ENCODE results near the gene RAD51B.

The RAD51B gene

GRCh38 chr14:68569970-68570409 is 750.4 kb downstream of the RAD51B start:
- TF ChIP-seq Cebpa-rat (IDR thresholded peaks at IDR 0.05), result no peak
- Histone ChIP-seq H3K9ac (no peak overlapping the region), H3K4me1 (peaks cover 40% of the 10 kb centered on the region), H3K27ac (peak overlapping the region; percentile 10; the same call in 1 of the 2 replicates), H3K4me2 (no peak overlapping the region), H4K20me1 (no peaks in the 10 kb centered on the region), H3K27me3 (no peaks in the 10 kb centered on the region), H3K4me3 (no peak overlapping the region), H3K9me3 (peaks cover 26% of the 10 kb centered on the region), H3K36me3 (0 out of 2 replicates have a peak, but pooled peaks cover 4% of the 10 kb centered on the region)

- H3K4me3 ChIP-seq, result no peak overlapping the region
- no peak overlapping the region for H3K9ac ChIP-seq
- 0 out of 2 replicates have a peak, but pooled peaks cover 4% of the 10 kb centered on the region for H3K36me3 ChIP-seq
- H3K27ac ChIP-seq, result no peak overlapping the region
- no peaks in the 10 kb centered on the region for H4K20me1 ChIP-seq
- TF ChIP-seq Cebpa-rat (IDR thresholded peaks at IDR 0.05), result no peak
- H3K4me1 ChIP-seq, result peaks cover 36% of the 10 kb centered on the region
- no peak overlapping the region for H3K4me2 ChIP-seq
- peaks cover 26% of the 10 kb centered on the region for H3K9me3 ChIP-seq
- H3K27me3 ChIP-seq, result no peaks in the 10 kb centered on the region
These were observed 751.6 kb downstream of the RAD51B start for GRCh38 chr14:68571114-68571591.

GRCh38 chr14:68571928-68572525 is 752.4 kb downstream of the RAD51B start:
- Histone ChIP-seq H3K4me1 (peaks cover 30% of the 10 kb centered on the region), H4K20me1 (no peaks in the 10 kb centered on the region), H3K9me3 (peaks cover 29% of the 10 kb centered on the region), H3K27ac (no peak overlapping the region), H3K27me3 (no peaks in the 10 kb centered on the region), H3K36me3 (0 out of 2 replicates have a peak, but pooled peaks cover 4% of the 10 kb centered on the region), H3K4me3 (no peak overlapping the region), H3K4me2 (no peak overlapping the region), H3K9ac (no peak overlapping the region)
- TF ChIP-seq Cebpa-rat (IDR thresholded peaks at IDR 0.05), result no peak

- H3K36me3 ChIP-seq, result no peaks in the 10 kb centered on the region
- H3K9me3 ChIP-seq, result peaks cover 29% of the 10 kb centered on the region
- H3K27ac ChIP-seq, result no peak overlapping the region
- H3K27me3 ChIP-seq, result no peaks in the 10 kb centered on the region
- no peak overlapping the region for H3K4me2 ChIP-seq
- H3K4me1 ChIP-seq, result peaks cover 30% of the 10 kb centered on the region
- no peak overlapping the region for H3K4me3 ChIP-seq
- no peak for TF ChIP-seq Cebpa-rat (IDR thresholded peaks at IDR 0.05)
- H4K20me1 ChIP-seq, result no peaks in the 10 kb centered on the region
- H3K9ac ChIP-seq, result no peak overlapping the region
These were observed 753.5 kb downstream of the RAD51B start for GRCh38 chr14:68573126-68573525.

GRCh38 chr14:68573722-68574121 is 754.1 kb downstream of the RAD51B start:
- H3K4me3 ChIP-seq, result no peak overlapping the region
- H3K27me3 ChIP-seq, result no peaks in the 10 kb centered on the region
- H4K20me1 ChIP-seq, result no peaks in the 10 kb centered on the region
- H3K27ac ChIP-seq, result no peak overlapping the region
- no peak overlapping the region for H3K9ac ChIP-seq
- peaks cover 26% of the 10 kb centered on the region for H3K4me1 ChIP-seq
- H3K4me2 ChIP-seq, result no peak overlapping the region
- H3K36me3 ChIP-seq, result no peaks in the 10 kb centered on the region
- TF ChIP-seq Cebpa-rat (IDR thresholded peaks at IDR 0.05), result no peak
- peaks cover 23% of the 10 kb centered on the region; the same call in 1 of the 2 replicates for H3K9me3 ChIP-seq

GRCh38 chr14:68574461-68574860 is 754.9 kb downstream of the RAD51B start:
- Histone ChIP-seq H3K4me3 (no peak overlapping the region), H3K9ac (no peak overlapping the region), H3K4me2 (peak overlapping the region; percentile 9; the same call in 1 of the 2 replicates), H3K27ac (no peak overlapping the region), H3K9me3 (peaks cover 22% of the 10 kb centered on the region; the same call in 1 of the 2 replicates), H3K36me3 (no peaks in the 10 kb centered on the region), H3K4me1 (peaks cover 19% of the 10 kb centered on the region), H4K20me1 (no peaks in the 10 kb centered on the region), H3K27me3 (no peaks in the 10 kb centered on the region)
- TF ChIP-seq Cebpa-rat (IDR thresholded peaks at IDR 0.05), result no peak

GRCh38 chr14:68574906-68575305 is 755.3 kb downstream of the RAD51B start:
- Histone ChIP-seq H3K4me2 (peak overlapping the region; percentile 9; the same call in 1 of the 2 replicates), H3K27me3 (no peaks in the 10 kb centered on the region), H3K9me3 (peaks cover 22% of the 10 kb centered on the region; the same call in 1 of the 2 replicates), H3K36me3 (no peaks in the 10 kb centered on the region), H3K27ac (no peak overlapping the region), H4K20me1 (no peaks in the 10 kb centered on the region), H3K4me1 (peaks cover 16% of the 10 kb centered on the region), H3K9ac (no peak overlapping the region), H3K4me3 (no peak overlapping the region)
- TF ChIP-seq Cebpa-rat (IDR thresholded peaks at IDR 0.05), result no peak

GRCh38 chr14:68575426-68575825 is 755.8 kb downstream of the RAD51B start:
- H3K9ac ChIP-seq, result no peak overlapping the region

GRCh38 chr14:68576031-68576430 is 756.5 kb downstream of the RAD51B start:
- no peak overlapping the region for H3K9ac ChIP-seq

More at GRCh38 chr14:68575426-68575825, 755.8 kb downstream of the RAD51B start:
- H4K20me1 ChIP-seq, result no peaks in the 10 kb centered on the region
- H3K36me3 ChIP-seq, result no peaks in the 10 kb centered on the region
- no peaks in the 10 kb centered on the region for H3K27me3 ChIP-seq
- peaks cover 22% of the 10 kb centered on the region; the same call in 1 of the 2 replicates for H3K9me3 ChIP-seq
- peaks cover 16% of the 10 kb centered on the region for H3K4me1 ChIP-seq
- no peak overlapping the region for H3K4me3 ChIP-seq
- TF ChIP-seq Cebpa-rat (IDR thresholded peaks at IDR 0.05), result no peak
- H3K27ac ChIP-seq, result no peak overlapping the region
- no peak overlapping the region for H3K4me2 ChIP-seq

More at GRCh38 chr14:68576031-68576430, 756.5 kb downstream of the RAD51B start:
- peak overlapping the region; percentile 30; the same call in 1 of the 2 replicates for H3K4me2 ChIP-seq
- H3K9me3 ChIP-seq, result peaks cover 20% of the 10 kb centered on the region; the same call in 1 of the 2 replicates
- no peak overlapping the region for H3K4me3 ChIP-seq
- no peaks in the 10 kb centered on the region for H3K36me3 ChIP-seq
- H3K27ac ChIP-seq, result peak overlapping the region; percentile 28; the same call in 1 of the 2 replicates
- no peaks in the 10 kb centered on the region for H3K27me3 ChIP-seq
- peaks cover 16% of the 10 kb centered on the region for H3K4me1 ChIP-seq
- TF ChIP-seq Cebpa-rat (IDR thresholded peaks at IDR 0.05), result no peak
- H4K20me1 ChIP-seq, result no peaks in the 10 kb centered on the region
